ENCODE results near the gene TM4SF4.
"Not testable (repeated sequence)": the region's sequence is repeated elsewhere in the genome, so short reads cannot be mapped to it uniquely, and the experiment has no call there.

Gene TM4SF4

GRCh38 chr3:149474250-149474817, at the start of gene TM4SF4:
Gene TM4SF4, plus strand, starts transcription at chr3:149474697. Its CDS starts 181 bp downstream, at chr3:149474878.
- DNase-seq: no peak

- DNase-seq: no peak
These were observed 49.6 kb upstream of the TM4SF4 start for GRCh38 chr3:149424918-149425317.

GRCh38 chr3:149426325-149426724, 48.2 kb upstream of the TM4SF4 start:
- DNase-seq: no peak

- DNase-seq: no peak
These were observed 46.4 kb upstream of the TM4SF4 start for GRCh38 chr3:149428087-149428486.

GRCh38 chr3:149430216-149430615, 44.3 kb upstream of the TM4SF4 start:
- no peak for DNase-seq

GRCh38 chr3:149432149-149432548, 42.3 kb upstream of the TM4SF4 start:
- no peak for DNase-seq

GRCh38 chr3:149435996-149436885, 38.3 kb upstream of the TM4SF4 start:
- DNase-seq: no peak

- no peak for DNase-seq
These were observed 37.2 kb upstream of the TM4SF4 start for GRCh38 chr3:149437286-149437685.

- no peak for DNase-seq
These were observed 36.8 kb upstream of the TM4SF4 start for GRCh38 chr3:149437710-149438109.

GRCh38 chr3:149438981-149439380, 35.5 kb upstream of the TM4SF4 start:
- no peak for DNase-seq

GRCh38 chr3:149441642-149442041, 32.9 kb upstream of the TM4SF4 start:
- DNase-seq: no peak

GRCh38 chr3:149442043-149442442, 32.5 kb upstream of the TM4SF4 start:
- no peak for DNase-seq

- DNase-seq: no peak
These were observed 31.5 kb upstream of the TM4SF4 start for GRCh38 chr3:149442851-149443544.

GRCh38 chr3:149443545-149443912, 31.0 kb upstream of the TM4SF4 start:
- DNase-seq: no peak

- not testable (repeated sequence) for DNase-seq
These were observed 29.6 kb upstream of the TM4SF4 start for GRCh38 chr3:149444867-149445266.

- DNase-seq: no peak
These were observed 26.1 kb upstream of the TM4SF4 start for GRCh38 chr3:149448331-149448831.

- DNase-seq: no peak
These were observed 25.3 kb upstream of the TM4SF4 start for GRCh38 chr3:149449182-149449581.

- no peak for DNase-seq
These were observed 24.7 kb upstream of the TM4SF4 start for GRCh38 chr3:149449799-149450198.

- DNase-seq: no peak
These were observed 24.2 kb upstream of the TM4SF4 start for GRCh38 chr3:149450281-149450680.

GRCh38 chr3:149452036-149452435, 22.5 kb upstream of the TM4SF4 start:
- DNase-seq: no peak

- DNase-seq: no peak
These were observed 21.2 kb upstream of the TM4SF4 start for GRCh38 chr3:149453140-149453805.

- DNase-seq: no peak
These were observed 19.8 kb upstream of the TM4SF4 start for GRCh38 chr3:149454746-149455145.

GRCh38 chr3:149455366-149455765, 19.1 kb upstream of the TM4SF4 start:
- DNase-seq: no peak

Measured in activated T-cell treated with anti-CD3 and anti-CD28 coated beads for 4 hours (primary cell).